GM18870 (cell line): Measurements from ENCODE around the gene DKK2.

Source experiments
- ATAC-seq: cut with Tn5 transposase; IDR thresholded peaks from one replicate; pipeline ENCODE4 v1.9.1; 2021; ENCODE audit warnings: moderate library complexity; ENCODE audit not compliant: unreplicated experiment

The DKK2 gene

DNA sequence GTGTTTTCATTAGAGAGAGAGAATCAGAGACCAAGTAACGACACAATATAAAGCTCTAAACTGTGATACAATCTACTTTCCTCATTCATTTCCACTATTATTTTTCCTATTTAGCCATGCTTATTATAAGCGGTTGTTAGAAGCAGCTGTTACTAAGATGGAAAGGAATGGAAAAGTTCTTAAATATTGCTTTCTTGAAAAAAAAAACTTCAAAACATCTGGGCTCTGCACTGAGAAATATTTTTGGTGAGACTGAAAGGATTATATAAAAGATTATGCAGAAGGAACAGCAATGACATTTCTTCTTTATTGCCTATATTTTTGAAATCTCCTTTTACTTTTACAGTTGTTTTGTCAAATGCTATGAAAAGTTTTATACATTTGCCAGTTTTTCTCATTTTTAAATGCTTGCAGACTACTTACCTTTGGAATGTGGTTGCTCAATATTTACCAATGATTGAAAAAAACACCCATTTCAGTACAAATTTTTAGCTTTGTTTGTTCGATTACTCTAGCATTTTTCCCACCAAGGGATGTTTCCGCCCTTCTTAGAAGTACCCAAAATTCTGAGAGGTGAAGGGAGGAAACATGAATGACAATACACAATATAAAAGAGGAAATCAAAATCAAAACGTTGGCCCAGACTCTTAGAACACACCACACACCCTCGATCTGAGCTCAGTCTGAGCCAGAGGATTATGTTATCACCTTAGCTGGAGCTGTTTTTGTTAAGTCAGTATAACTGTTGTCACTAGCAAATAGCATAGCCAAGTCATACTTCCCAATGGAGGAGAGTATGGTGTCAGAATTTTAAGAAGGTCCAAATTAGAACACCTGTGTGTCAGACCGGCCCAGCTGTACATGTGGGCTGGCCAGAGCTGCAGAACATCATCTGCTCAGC, 18.4 kb downstream of the DKK2 start:
- ATAC-seq: no peak

DNA sequence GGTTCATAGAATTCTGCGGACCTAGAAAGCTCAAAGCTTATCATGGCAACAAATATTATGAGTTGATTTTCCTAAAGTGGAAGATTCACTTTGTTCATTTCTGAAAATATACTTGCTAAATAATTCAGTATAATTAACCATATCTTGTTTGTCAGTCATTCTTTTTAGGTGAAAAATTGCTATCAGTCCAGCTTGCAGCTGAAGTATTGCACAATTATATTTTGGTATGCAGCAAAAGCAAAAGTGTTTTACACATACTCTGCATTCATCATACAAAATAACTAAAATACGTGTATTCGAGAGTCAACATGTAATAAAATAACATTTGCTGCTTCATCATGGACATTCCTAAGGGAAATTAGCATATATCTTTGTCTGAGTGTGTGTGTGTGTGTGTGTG, 24.8 kb downstream of the DKK2 start:
- no peak for ATAC-seq

DNA sequence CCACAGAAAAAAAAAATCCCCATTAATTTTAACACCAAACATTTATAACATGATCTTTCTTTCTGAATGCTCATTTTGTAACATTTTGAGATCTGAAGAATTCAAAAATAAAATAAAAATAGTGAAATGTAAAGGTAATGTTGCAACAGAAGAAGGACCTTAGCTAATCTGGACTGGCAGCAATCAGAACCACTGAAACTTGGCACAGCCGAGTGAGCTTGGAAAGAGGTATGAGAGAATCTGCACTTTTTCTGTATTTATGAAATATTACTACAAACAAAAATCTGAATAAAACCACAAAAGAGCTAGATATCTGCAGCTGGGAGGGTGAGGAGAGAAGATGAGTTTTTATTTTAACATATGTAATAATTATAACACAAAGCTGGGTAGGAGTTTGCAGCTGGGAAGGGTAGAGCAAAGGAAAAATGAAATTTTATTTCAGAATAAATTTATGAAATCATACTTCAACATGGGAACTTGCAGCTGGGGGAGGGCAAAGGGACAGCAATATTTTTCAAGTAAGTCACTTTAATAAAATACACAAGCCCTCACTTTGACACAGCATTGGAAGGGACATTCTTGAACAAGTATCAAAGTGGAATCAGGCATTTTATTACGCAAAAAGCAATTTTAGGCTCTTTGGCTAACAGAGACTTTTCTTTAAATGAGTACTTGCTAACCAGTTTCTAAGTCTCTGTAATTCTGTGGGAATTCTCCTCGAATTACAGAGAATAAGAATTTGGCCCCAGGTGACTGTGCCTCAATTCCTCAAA, 26.7 kb downstream of the DKK2 start:
- no peak for ATAC-seq

DNA sequence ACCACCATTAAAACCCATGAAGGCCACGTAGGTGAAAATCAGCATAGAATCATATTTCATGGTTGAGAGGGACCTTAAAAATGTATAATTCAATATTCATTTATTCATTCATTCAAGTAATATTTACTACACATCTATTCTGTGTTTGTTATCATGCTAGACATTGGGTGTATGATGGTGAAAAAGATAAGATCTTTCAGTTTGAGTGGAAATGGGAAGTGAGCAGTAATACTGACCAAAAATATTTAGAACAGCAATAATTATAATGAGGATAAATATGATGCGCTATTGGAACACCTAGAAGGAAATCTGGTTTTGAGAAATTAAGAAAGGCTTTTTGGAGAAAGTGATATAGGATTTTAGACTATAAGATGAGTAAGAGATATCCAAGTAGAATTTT, 28.0 kb downstream of the DKK2 start:
- ATAC-seq: no peak

DNA sequence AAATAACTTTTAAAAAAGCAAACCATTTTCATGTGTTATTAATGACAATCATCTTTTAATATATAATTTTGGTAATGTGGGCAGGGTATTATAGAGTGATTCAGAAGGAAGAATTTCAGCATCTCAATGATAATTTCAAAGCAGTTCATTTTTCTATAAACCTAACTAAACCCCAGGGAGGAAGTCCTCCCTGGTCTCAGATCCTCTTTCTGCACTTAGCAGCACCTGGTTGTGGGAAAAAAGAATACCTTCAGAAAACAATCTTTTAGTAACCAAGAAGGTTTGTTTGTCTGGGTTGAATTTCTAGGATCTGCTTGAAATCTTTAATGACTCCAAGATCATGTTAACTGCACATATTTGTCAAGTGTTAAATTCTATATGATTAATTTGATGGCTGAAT, 29.9 kb downstream of the DKK2 start:
- ATAC-seq: no peak

DNA sequence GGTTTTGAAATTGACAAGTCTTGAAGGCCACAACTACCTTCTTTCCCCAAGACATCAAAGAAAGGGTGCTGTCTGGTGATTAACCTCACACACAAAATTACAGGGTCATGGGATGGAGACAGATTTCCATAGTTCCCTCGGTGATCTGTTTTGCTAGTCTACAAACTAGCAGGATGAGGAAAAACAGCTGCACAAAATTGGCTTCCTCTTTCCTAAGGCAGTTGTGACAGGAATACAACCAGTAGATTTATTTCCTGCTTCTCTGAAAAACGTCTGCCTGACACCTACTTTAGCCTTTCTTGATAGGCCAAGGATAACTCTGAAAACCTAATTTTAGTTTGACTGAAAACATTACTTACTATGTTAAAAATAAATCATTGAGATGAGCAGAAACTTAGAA, 39.6 kb downstream of the DKK2 start:
- ATAC-seq: no peak

DNA sequence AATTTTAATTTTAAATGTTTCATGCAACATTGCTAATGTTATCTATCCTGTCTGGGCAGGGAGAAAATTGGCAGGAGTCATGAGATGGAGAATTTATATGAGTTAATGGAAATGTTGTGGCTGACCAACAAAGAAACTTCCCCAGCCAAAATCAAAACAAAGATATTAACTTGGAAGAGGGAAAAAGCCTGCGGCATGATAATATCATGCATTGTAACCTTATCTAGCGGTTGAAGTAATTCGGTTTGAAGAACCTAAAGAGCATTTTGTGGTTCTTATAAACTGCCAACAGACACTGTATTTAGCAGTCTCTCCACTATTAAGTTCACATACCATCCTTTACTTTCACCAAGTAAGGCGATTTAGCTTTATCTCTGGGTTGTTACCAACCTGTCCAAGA, 42.3 kb downstream of the DKK2 start:
- ATAC-seq: no peak

DNA sequence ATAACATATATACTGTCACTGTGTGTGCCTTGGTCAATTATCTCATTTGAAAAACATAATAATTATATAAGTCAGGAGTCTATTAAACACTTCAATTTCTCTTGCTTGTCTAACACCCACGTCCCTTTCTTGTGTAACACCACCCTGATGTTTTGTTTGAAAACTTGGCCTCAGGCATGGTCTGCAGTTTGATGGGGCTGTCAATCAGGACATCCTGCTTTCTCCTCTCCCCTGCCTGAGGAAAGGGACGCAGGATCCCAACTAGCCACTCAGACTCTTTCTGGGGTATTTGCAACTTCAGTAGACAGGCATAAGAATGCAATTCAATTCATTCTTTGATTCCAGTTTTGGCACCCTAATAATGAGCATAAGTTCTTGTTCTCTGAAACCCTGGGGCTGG, 48.8 kb downstream of the DKK2 start:
- ATAC-seq: no peak

DNA sequence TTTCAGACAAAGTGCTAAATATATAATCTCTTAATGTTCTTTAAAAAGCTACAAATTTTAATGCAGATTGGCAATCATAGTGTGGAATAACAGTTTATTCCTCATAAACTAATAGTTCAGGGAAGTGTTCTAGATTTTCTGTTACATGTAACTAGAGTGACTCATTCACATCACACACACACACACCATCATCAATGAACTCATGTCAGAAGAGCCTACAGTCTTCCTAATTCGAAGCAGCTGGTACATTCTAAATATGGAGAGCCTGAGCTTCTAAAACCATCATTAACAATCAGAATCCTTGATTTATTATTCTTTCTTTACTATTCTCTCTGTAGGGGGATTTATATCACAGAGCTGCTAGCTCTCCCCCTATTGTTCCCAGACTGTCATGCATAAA, 49.6 kb downstream of the DKK2 start:
- ATAC-seq: no peak

DNA sequence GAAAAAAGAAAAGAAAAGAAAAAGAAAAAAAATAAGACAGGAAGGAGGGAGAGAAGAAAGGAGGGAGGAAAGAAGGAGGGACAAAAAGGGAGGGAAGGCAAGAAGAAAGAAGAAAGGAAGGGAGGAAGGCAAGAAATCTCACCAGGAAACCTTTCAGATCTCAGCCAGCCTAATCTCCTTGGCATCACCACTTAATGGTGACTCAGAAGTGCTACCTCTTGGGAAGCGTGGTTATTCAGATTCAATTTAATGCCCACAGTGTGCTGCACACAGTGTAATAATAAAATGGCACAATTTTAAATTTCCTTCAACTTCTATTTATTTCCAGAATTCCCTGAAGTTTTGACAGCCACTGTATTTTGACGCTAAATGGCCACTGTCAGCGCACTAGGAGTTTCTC, 50.3 kb downstream of the DKK2 start:
- ATAC-seq: no peak

DNA sequence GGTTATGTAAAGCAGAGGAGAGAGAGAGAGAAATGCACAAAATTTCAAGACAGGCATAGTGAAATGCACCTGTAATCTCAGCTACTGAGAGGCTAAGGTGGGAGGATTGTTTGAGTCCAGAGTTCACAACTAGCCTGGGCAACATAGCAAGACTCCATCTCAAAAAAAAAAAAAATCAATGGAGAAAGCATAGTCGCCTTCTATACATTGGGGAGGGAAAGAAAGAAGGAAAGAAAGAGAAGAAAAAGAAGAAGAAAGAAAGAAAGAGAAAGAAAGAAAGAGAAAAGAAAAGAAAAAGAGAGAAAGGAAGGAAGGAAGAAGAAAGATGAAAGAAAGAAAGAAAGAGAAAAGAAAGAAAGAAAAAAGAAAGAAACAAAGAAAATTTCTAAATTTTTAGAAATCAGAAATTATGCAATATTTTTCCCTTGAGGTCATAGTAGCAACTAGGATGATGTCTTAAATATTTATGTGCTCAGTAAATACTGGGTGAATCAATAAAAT, 53.4 kb downstream of the DKK2 start:
- no peak for ATAC-seq

DNA sequence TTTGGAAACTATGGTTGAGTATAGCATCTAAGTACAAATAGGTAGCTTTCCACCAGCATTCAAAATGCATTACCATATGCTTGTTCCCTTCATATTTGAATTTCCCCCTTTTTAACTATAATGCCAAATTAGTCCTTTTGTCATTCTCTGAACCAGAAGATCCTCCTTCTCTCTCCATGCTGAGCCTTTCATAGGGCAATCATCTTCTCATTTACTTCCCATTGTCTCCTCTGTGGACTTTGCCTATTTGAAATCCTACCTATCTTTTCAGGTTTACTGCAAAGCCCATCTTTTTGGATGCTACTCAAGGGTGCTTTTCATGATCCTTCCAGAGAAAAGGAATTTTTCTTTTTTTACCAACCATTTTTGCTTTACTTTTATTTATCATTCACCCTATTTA, 54.7 kb downstream of the DKK2 start:
- no peak for ATAC-seq

DNA sequence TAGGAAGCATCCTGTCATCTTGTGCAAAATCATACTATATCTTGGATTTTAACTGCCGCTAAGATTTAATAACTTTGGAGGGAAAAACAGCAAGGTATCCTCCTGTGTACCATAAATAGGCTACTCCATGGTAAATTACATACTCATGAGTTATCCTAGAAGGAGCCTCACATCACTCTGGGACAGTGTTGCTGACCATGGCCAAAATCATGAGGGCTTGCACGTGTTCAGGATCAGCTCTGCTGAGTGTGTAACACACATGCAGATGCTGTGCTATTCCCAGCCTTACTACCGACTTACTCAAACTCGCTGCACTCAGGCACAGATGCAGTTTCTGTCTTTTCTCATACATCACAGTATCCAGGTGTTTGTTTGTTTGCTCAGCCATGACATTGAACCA, 56.6 kb downstream of the DKK2 start:
- no peak for ATAC-seq

DNA sequence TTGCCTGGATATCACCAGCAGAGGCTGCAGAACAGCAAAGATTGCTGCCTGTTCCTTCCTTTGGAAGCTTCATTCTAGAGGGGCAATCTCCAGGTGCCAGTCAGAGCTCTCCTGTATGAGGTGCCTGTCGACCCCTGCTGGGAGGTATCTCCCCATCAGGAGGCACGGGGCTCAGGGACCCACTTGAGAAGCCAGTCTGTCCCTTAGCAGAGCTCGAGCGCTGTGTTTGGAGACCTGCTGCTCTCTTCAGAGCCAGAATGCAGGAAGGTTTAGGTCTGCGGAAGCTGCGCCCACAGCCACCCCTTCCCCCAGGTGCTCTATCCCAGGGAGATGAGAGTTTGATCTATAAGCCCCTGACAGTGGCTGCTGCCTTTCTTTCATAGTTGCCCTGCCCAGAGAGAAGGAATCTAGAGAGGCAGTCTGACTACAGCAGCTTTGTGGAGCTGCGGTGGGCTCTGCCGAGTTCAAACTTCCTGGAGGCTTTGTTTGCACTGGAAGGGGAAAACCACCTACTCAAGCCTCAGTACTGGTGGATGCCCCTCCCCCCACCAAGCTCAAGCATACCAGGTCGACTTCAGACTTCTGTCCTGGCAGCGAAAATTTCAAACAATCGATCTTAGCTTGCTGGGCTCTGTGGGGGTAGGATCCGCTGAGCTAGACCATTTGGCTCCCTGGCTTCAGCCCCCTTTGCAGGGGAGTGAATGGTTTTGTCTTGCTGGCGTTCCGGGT, 57.9 kb downstream of the DKK2 start:
- ATAC-seq: no peak

DNA sequence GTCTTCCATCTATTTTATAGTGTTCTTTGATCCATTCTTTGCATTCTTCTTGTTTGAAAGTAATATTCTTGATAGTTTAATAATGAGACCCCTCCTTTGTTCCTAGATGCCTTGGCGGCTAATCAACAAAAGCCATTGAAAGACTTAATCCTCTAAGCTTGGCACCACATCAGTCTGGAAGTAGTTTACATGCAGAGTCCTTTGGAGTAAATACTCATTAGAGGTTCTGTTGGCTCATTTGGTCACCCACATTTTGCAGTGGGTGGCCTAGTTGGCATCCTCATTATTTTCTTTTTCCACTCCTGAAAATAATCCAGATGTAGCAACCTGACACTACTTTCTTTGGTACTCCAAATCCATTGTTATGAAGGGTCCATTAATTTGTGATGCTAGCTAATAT, 64.5 kb downstream of the DKK2 start:
- ATAC-seq: no peak

DNA sequence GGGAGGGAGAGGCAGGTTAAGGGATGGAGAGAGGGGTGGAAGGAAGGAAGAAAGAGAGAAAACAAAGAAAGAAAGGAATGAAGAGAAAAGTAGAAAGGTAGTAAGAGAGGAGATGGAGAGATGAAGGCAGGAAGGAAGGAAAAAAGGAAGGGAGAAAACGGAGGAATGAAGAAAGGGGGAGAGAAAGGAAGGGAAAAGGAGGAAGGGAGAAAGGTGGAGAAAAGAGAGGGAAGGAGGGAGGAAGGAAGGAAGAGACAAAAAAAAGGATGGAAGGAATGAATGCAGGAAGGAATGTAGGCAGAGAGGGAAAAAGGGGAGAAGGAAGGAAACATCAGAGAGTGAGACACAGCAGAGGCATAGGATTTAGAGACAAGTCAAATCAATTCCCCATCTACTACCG, 68.2 kb downstream of the DKK2 start:
- no peak for ATAC-seq

DNA sequence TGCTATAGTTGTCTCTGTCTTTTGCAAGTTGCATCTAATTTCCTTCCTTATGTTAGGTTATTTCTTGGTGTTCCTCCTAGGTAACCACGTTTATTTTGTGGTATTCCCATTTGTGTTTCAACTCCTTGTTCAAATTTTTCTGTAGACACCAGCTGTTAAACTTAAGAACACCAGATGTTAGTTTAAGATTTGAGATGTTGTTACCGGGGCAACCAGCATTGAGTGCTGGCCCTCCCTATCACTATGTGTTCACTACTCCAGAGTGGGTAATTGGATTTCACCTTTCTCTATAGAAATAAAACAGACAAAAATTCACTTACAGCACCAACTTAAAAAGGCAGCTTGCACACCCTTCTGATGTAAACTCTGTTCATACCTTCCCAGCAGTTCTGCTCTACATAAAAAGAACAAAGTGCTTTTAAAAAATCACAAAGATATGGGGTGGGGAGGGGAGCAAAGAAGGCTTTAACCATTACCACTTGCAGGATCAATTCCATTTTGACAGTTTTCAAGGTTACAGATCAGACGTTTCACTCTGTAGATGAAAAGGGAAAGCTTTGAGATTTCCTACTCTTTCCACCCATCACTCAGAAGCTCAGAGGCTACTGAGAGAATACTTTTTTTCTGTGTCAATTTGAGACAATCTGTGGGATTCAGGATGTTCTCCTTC, 82.9 kb downstream of the DKK2 start:
- ATAC-seq: no peak

DNA sequence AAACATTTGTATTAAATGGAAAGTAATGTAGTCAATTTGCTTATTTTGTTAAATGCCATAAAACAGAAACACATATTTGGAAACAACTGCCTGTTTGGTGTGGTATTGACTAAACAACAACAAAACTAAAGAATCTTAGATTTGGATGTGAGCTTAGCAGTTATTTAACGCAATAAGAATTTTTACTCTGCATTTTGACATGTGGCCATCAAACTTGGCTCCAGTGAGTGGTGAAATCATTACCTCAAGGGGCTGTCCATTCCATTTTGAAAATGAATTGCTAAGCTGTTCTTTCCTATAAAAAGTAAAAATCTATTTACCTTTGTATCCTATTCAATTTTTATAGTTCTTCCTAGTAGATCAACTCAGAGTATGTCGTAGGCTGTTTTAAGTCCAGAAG, 84.2 kb downstream of the DKK2 start:
- no peak for ATAC-seq

DNA sequence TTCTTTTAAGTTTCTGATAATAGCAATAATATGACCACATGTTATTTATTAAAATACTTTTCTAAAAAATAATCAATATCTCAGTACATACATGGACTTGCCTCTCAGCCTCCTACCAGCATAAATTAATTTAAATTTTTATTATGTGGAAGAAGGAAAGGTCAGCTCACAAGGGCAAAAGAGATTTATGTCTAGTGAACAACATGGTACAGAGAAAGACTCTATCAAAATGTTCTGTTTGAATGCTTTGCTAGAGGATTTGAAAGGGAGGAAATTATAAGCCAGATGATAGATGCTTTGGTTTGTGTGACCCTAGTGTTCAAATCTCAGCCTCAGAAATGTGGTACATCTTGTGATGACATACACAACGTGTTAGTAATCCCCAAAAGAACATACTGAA, 94.3 kb downstream of the DKK2 start:
- ATAC-seq: no peak

DNA sequence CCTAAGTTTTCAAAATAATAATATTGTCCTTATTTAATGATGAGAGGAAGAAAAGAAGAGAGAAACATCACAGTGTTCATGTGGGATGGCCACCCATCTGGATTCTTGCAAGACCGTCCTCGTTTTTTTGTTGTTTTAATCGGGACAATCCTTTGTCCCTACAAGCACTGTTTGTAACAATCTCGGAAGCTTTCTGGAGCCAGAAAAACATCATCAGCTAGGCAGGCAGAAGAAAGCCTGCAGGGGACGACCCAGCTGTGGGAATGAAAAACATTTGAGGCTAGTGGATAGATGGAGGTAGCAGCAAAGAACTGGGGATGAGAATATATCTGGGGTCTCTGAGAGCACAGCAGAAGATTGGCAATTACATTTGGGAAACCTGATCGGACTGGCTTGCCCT, 105.6 kb downstream of the DKK2 start:
- no peak for ATAC-seq

DNA sequence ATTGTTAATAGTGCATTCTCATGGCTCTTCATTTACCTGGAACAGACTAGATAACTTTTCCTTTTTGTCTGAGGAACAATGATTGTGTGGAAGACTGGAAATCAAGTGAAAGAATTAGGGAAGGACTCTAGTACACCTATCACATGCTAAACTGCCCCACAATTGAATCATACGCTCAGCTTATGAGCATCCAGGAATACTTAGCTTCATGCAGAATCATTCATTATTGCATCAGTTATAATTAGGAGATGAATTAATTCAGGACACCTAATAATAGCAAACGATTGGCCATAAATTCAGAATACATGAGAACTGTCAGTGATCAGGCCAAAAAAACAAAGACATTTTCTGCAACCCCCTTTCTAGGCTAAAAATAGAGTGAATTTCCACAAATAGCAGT, 106.9 kb downstream of the DKK2 start:
- no peak for ATAC-seq
